K562 (cell line): Measurements from ENCODE around the gene PFKP. TPM values are rescaled to one million over a fixed set of nuclear protein-coding genes. Genes with fewer than 3 reads are reported as not detected.

Source experiments
- ATAC-seq: fragments of 200-7000 bp; cut with Tn5 transposase; 3 replicates; pipeline ENCODE4 v1.9.1; 2020; ENCODE audit warnings: moderate library complexity
- BruUV-seq: library from RNA; stranded (reverse); fragments of 400-500 nt; replicated peaks from 2 replicates; lab custom pipeline; 2021; lab: Mats Ljungman, UMichigan
- CTCF ChIA-PET: fragments of 300-600 bp; formaldehyde crosslinking; extraction: SDS; loops from one replicate; lab custom pipeline; 2021; ENCODE audit warnings: low intra/inter-chr PET ratio; lab: Yijun Ruan, JAX
- POLR2A ChIA-PET: fragments of 300-600, 350-650 bp; sonication (Branson Sonifier 250); formaldehyde crosslinking; extraction: SDS; loops from one replicate; lab custom pipeline; 2021; ENCODE audit warnings: antibody characterized with exemption, inconsistent platforms; lab: Yijun Ruan, JAX
- DNase-seq, 4 experiments: peaks; one replicate each; pipeline versions ENCODE4 v3.0.0 to v3.0.0-alpha.2; 2011 to 2018; ENCODE audit warnings: low spot score in 3 of 4, mixed read lengths in 3 of 4; ENCODE audit errors: extremely low read depth in 1 of 4
- FAIRE-seq: peaks from 2 replicates; lab custom pipeline; 2011; peaks lifted over from hg19 to GRCh38; lab: Jason Lieb, UNC
- H2AFZ ChIP-seq: 2 replicates; pipeline ENCODE4 v1.6.0; 2011; ENCODE audit warnings: low read depth, low read length, control low read depth, inconsistent platforms
- H3K27ac ChIP-seq: fragments of 200-600 bp; 3 replicates; pipeline ENCODE4 v1.8.0; 2011; ENCODE audit warnings: low read depth, mild to moderate bottlenecking, control low read depth, inconsistent platforms, low read length, moderate library complexity, mixed read lengths; ENCODE audit errors: extremely low read depth
- H3K27me3 ChIP-seq, 2 experiments: fragments of 300-600 bp in 1 of 2; 2 replicates in 1 of 2; 3 replicates in 1 of 2; pipeline versions ENCODE4 v1.6.0 to v1.8.0; 2011; ENCODE audit warnings: inconsistent platforms in 2 of 2, low read length in 2 of 2, mild to moderate bottlenecking in 1 of 2, mixed read lengths in 1 of 2, moderate library complexity in 1 of 2; ENCODE audit not compliant: control insufficient read depth in 2 of 2, insufficient read depth in 2 of 2
- H3K36me3 ChIP-seq: fragments of 300-600 bp; 3 replicates; pipeline ENCODE4 v1.8.0; 2011; ENCODE audit warnings: mild to moderate bottlenecking, low read length, inconsistent platforms; ENCODE audit not compliant: control insufficient read depth, insufficient read depth
- H3K4me1 ChIP-seq, 2 experiments: fragments of 200-600 bp in 1 of 2; replicated peaks in 1 of 2; 2 replicates in 1 of 2; 3 replicates in 1 of 2; pipeline versions ENCODE4 v1.5.1 to v1.8.0; 2011; ENCODE audit warnings: inconsistent platforms in 2 of 2, low read length in 2 of 2, mild to moderate bottlenecking in 1 of 2, mixed read lengths in 1 of 2, moderate library complexity in 1 of 2; ENCODE audit not compliant: control insufficient read depth in 2 of 2, insufficient read depth in 2 of 2
- H3K4me2 ChIP-seq: 2 replicates; pipeline ENCODE4 v1.6.1; 2011; ENCODE audit warnings: low read length, control low read depth, inconsistent platforms, mixed read lengths; ENCODE audit not compliant: insufficient read depth
- H3K4me3 ChIP-seq: fragments of 200-600 bp; sonication (generic), shearing (Covaris generic); 2 replicates; pipeline ENCODE4 v1.5.1; 2016; ENCODE audit warnings: control low read depth, inconsistent platforms
- H3K79me2 ChIP-seq: fragments of 200-600 bp; 3 replicates; pipeline ENCODE4 v1.8.0; 2011; ENCODE audit warnings: low read length, inconsistent platforms; ENCODE audit not compliant: control insufficient read depth, insufficient read depth
- H3K9ac ChIP-seq, 2 experiments: 2 replicates each; pipeline versions ENCODE4 v1.6.0 to v1.6.1; 2011; ENCODE audit warnings: low read depth in 2 of 2, low read length in 2 of 2, control low read depth in 1 of 2, inconsistent platforms in 1 of 2, mild to moderate bottlenecking in 1 of 2, mixed read lengths in 1 of 2; ENCODE audit not compliant: insufficient read depth in 1 of 2
- H3K9me1 ChIP-seq: one replicate; pipeline ENCODE4 v1.6.0; 2011; ENCODE audit warnings: inconsistent platforms, mild to moderate bottlenecking, low read length, moderate library complexity; ENCODE audit not compliant: control insufficient read depth, insufficient read depth
- H3K9me3 ChIP-seq: replicated peaks from 2 replicates; pipeline ENCODE4 v1.5.1; 2011; ENCODE audit warnings: low read depth, low read length, inconsistent platforms; ENCODE audit not compliant: control insufficient read depth, insufficient read depth
- H4K20me1 ChIP-seq: replicated peaks from 2 replicates; pipeline ENCODE4 v1.6.1; 2011; ENCODE audit warnings: low read length, inconsistent platforms, mixed read lengths; ENCODE audit not compliant: control insufficient read depth, insufficient read depth
- AFF4 ChIP-seq: sonication (generic); formaldehyde crosslinking; IDR thresholded peaks from 2 replicates; pipeline ENCODE4 v1.8.0; 2023; ENCODE audit warnings: mild to moderate bottlenecking, missing genetic modification reagents
- CREB3L1 ChIP-seq: fragments of 450-650 bp; IDR thresholded peaks from 2 replicates; pipeline ENCODE4 v1.6.1; 2014; ENCODE audit warnings: low read depth, mild to moderate bottlenecking, moderate library complexity, borderline replicate concordance
- CSDE1 ChIP-seq, 2 experiments: fragments of 450-650 bp; IDR thresholded peaks; 2 replicates each; pipeline ENCODE4 v1.6.1; 2016; ENCODE audit warnings: mild to moderate bottlenecking in 1 of 2
- GTF2A2 ChIP-seq: IDR thresholded peaks from 2 replicates; pipeline ENCODE4 v1.6.1; 2016; ENCODE audit warnings: mild to moderate bottlenecking, missing genetic modification characterization, missing compliant biosample characterization
- JUND ChIP-seq, 2 experiments: IDR thresholded peaks; 2 replicates in 1 of 2; 3 replicates in 1 of 2; pipeline ENCODE4 v1.6.1; 2011; ENCODE audit warnings: borderline replicate concordance in 2 of 2, low read depth in 2 of 2, low read length in 2 of 2, improper control_type of control experiment in 1 of 2, missing biosample characterization in 1 of 2, missing genetic modification characterization in 1 of 2, missing genetic modification reagents in 1 of 2
- MBD2 ChIP-seq: sonication (generic); IDR thresholded peaks from 2 replicates; pipeline ENCODE4 v1.6.1; 2016; ENCODE audit warnings: low read depth, borderline replicate concordance
- MEIS2 ChIP-seq: fragments of 450-650 bp; IDR thresholded peaks from 2 replicates; pipeline ENCODE4 v1.6.1; 2014; ENCODE audit warnings: mild to moderate bottlenecking; ENCODE audit not compliant: partially characterized antibody
- POLR2A ChIP-seq: fragments of 450-650 bp; conservative IDR thresholded peaks from 2 replicates; pipeline ENCODE4 v1.6.1; 2016
- RBM25 ChIP-seq: fragments of 200-400 bp; formaldehyde crosslinking; IDR thresholded peaks from 2 replicates; pipeline ENCODE4 v1.6.1; 2018; ENCODE audit warnings: low read length, low read depth, moderate library complexity; ENCODE audit not compliant: severe bottlenecking
- RFX7 ChIP-seq: fragments of 250-450 bp; sonication (Bioruptor Pico); IDR thresholded peaks from 2 replicates; pipeline ENCODE4 v1.5.1; 2021; ENCODE audit warnings: mild to moderate bottlenecking
- ZNF592 ChIP-seq: fragments of 450-650 bp; IDR thresholded peaks from 2 replicates; pipeline ENCODE4 v1.6.1; 2017; ENCODE audit warnings: antibody characterized with exemption, mild to moderate bottlenecking
- WGBS: fragments of 100-300 bp; shearing (Covaris generic); methylation state at CpG from one replicate; pipeline ENCODE4 v1.1.6; 2016; ENCODE audit warnings: low coverage, mixed read lengths; ENCODE audit not compliant: insufficient coverage; ENCODE audit errors: missing lambda C conversion rate; 5-methylcytosine and 5-hydroxymethylcytosine counted together
- in situ Hi-C: fragments of 300-500 bp; cut with MboI; formaldehyde crosslinking; loops from 4 replicates; pipeline ENCODE4 v1.15.0; 2018; ENCODE audit warnings: inconsistent platforms, mixed read lengths
- intact Hi-C: fragments of 100-400 bp; cut with micrococcal nuclease; formaldehyde crosslinking; loops from 2 replicates; pipeline ENCODE4 v1.14.2; 2022
- polyA plus RNA-seq, 8 experiments: library from polyadenylated mRNA; depleted of rRNA in 4 of 8; stranded (reverse) in 5 of 8; unstranded in 3 of 8; fragments of >200 nt; fragmentation: Nextera tagmentation in 2 of 8; fragmentation: Illumina TruSeq in 1 of 8; extraction: Ambion mirVana in 2 of 8; extraction: Trizol in 1 of 8; gene quantifications; 2 replicates each; pipeline versions ENCODE4 v1.2.1 to v1.2.3, GENCODE V29; 2011 to 2014; ENCODE audit warnings: inconsistent platforms in 1 of 8, missing spikeins in 1 of 8
- total RNA-seq, 7 experiments: library from RNA; depleted of rRNA in 6 of 7; stranded (reverse); fragments of >200 nt in 6 of 7; fragmentation: Illumina TruSeq in 2 of 7; extraction: Trizol in 2 of 7; gene quantifications; 2 replicates each; pipeline versions ENCODE4 v1.2.1 to v1.2.3, GENCODE V29; 2011 to 2021; ENCODE audit warnings: low replicate concordance in 1 of 7

Gene PFKP
- total and polyA plus RNA-seq, 9 of the 15 experiments (the other 6 are each of a cell fraction or from before 2014, with no cell fraction given) = 23.5 to 116 (median 62.1) TPM

GRCh38 chr10:3172446-3173170, 105.3 kb downstream of the PFKP start, which contains the start of gene PITRM1:
Gene PITRM1, minus strand, starts transcription at chr10:3172782. Its CDS starts 10 bp downstream, at chr10:3172772.
- Histone ChIP-seq H3K9me1 (no peaks in the 10 kb centered on the region), H3K4me1 (peaks cover 6 to 19% of the 10 kb centered on the region in 2 experiments; a peak in 4 of 5 replicates), H3K79me2 (peaks cover 25% of the 10 kb centered on the region), H3K4me2 (peak within 1 kb of the TSS; percentile 79), H4K20me1 (no peaks in the 10 kb centered on the region), H3K27me3 (peaks cover 0 to 10% of the 10 kb centered on the region in 2 experiments; a peak in 2 of 5 replicates), H3K9me3 (no peaks in the 10 kb centered on the region), H3K4me3 (peak within 1 kb of the TSS; percentile 96), H3K9ac (peak within 1 kb of the TSS; percentile 86 to 95), H3K36me3 (peaks cover 29% of the 10 kb centered on the region), H2AFZ (peak within 1 kb of the TSS; percentile 92), H3K27ac (peak within 1 kb of the TSS; percentile 70)
- ATAC-seq (peak; percentile 97), FAIRE-seq (peak; percentile 99), DNase-seq (peak; percentile 92 to 99 (median 94))
- CTCF ChIA-PET = no interaction called here
- POLR2A ChIA-PET = interaction anchor here (0.6 to 2.4 kb wide), 15 partner anchors 8 to 613 kb away, joined by 3 to 10 read pairs (median 3); partner anchors contain the start of gene KLF6
- intact Hi-C loops (loop anchor here (5.0 kb wide), 1 partner anchor 105 kb away; the partner anchor contains the start of gene PFKP), in situ Hi-C loops (no loop called here)
- BruUV-seq = no TSS peak
- under 1% methylated on average over 49 of the region's 73 CpGs for WGBS
- peak; percentile 72 for TF ChIP-seq MEIS2
- peak; percentile 54 for TF ChIP-seq AFF4 (CRISPR knock-in tag)
- peak; percentile 59; the same call in 1 of the 2 replicates for TF ChIP-seq CREB3L1
- TF ChIP-seq CSDE1 (IDR thresholded peaks at IDR 0.05) = no peak
- TF ChIP-seq GTF2A2 (tag) = no peak
- no peak for TF ChIP-seq ZNF592
- peak; percentile 93 for TF ChIP-seq POLR2A
- peak; percentile 90 for TF ChIP-seq MBD2
- TF ChIP-seq RBM25 = peak; percentile 70
- no peak for TF ChIP-seq RFX7 (CRISPR knock-in tag)
- peak; percentile 23; the same call in 1 of the 2 replicates for TF ChIP-seq JUND (IDR thresholded peaks at IDR 0.05; ENCODE audit: borderline replicate concordance, low read depth, low read length)
- TF ChIP-seq JUND (tag; IDR thresholded peaks at IDR 0.05; ENCODE audit: borderline replicate concordance, low read depth, low read length) = peak; percentile 7; the same call in 1 of the 3 replicates
